SIG-M5 treated with dmso at 0.1 percent for 504 hours (cell line): ENCODE measurements around the gene SPDL1.
"Not testable (repeated sequence)": the region's sequence is repeated elsewhere in the genome, so short reads cannot be mapped to it uniquely, and the experiment has no call there.

Source experiments
- DNase-seq: peaks from one replicate; lab custom pipeline; 2025; ENCODE audit not compliant: unreplicated experiment; lab: John Stamatoyannopoulos, UW

Gene SPDL1

GRCh38 chr5:169571355-169571754, 12.2 kb upstream of the SPDL1 start:
- no peak for DNase-seq

GRCh38 chr5:169574134-169574646, 9.4 kb upstream of the SPDL1 start:
- DNase-seq = no peak

GRCh38 chr5:169576181-169576598, 7.4 kb upstream of the SPDL1 start:
- DNase-seq = no peak

- DNase-seq = no peak
Observed at GRCh38 chr5:169577951-169578350, 5.6 kb upstream of the SPDL1 start.

GRCh38 chr5:169580964-169581363, 2.6 kb upstream of the SPDL1 start:
- no peak for DNase-seq

- DNase-seq = peak; percentile 73
Observed at GRCh38 chr5:169581580-169582227, 1.9 kb upstream of the SPDL1 start.

- DNase-seq = peak; percentile 37
Observed at GRCh38 chr5:169583101-169583423, 511 bp upstream of the SPDL1 start.

- no peak for DNase-seq
Observed at GRCh38 chr5:169584998-169585451, 1.5 kb downstream of the SPDL1 start.

GRCh38 chr5:169590602-169591001, 7.0 kb downstream of the SPDL1 start:
- no peak for DNase-seq

- no peak for DNase-seq
Observed at GRCh38 chr5:169591636-169592035, 8.1 kb downstream of the SPDL1 start.

- no peak for DNase-seq
Observed at GRCh38 chr5:169592937-169593650, 9.5 kb downstream of the SPDL1 start.

GRCh38 chr5:169595172-169595820, 11.7 kb downstream of the SPDL1 start:
- DNase-seq = no peak

GRCh38 chr5:169599451-169599850, 15.9 kb downstream of the SPDL1 start:
- DNase-seq = no peak

GRCh38 chr5:169602535-169602934, 19.0 kb downstream of the SPDL1 start:
- DNase-seq = no peak

GRCh38 chr5:169606279-169606678, 22.7 kb downstream of the SPDL1 start:
- no peak for DNase-seq

GRCh38 chr5:169607882-169608281, 24.3 kb downstream of the SPDL1 start:
- no peak for DNase-seq

- no peak for DNase-seq
Observed at GRCh38 chr5:169609716-169610115, 26.1 kb downstream of the SPDL1 start.

- DNase-seq = no peak
Observed at GRCh38 chr5:169610606-169611005, 27.0 kb downstream of the SPDL1 start.

GRCh38 chr5:169615561-169615960, 32.0 kb downstream of the SPDL1 start:
- DNase-seq = no peak

GRCh38 chr5:169624307-169624706, 40.7 kb downstream of the SPDL1 start:
- not testable (repeated sequence) for DNase-seq

- no peak for DNase-seq
Observed at GRCh38 chr5:169626779-169627178, 43.2 kb downstream of the SPDL1 start.

GRCh38 chr5:169627551-169627950, 44.0 kb downstream of the SPDL1 start:
- no peak for DNase-seq
